ENCODE data around the gene CCR9.

The CCR9 gene

GRCh38 chr3:45858809-45859543 lies 27.4 kb upstream of the CCR9 start:
- Histone ChIP-seq H3K27me3 (ENCODE audit: control insufficient read depth, insufficient read depth, low read length) (peaks cover 17% of the 10 kb centered on the region; the same call in 1 of the 2 replicates), H3K36me3 (ENCODE audit: control insufficient read depth, insufficient read depth, low read length) (no peaks in the 10 kb centered on the region), H3K4me3 (ENCODE audit: low read depth, low read length) (no peak overlapping the region), H3K9ac (ENCODE audit: low read length) (no peak overlapping the region), H3K9me3 (ENCODE audit: control insufficient read depth, insufficient read depth, low read depth, low read length) (peaks cover 5% of the 10 kb centered on the region; the same call in 1 of the 2 replicates), H3K4me1 (ENCODE audit: control insufficient read depth, insufficient read depth, low read length) (no peaks in the 10 kb centered on the region), H3K27ac (ENCODE audit: low read depth, low read length) (no peak overlapping the region)

- Histone ChIP-seq H3K9me3 (ENCODE audit: control insufficient read depth, insufficient read depth, low read depth, low read length) (peaks cover 5% of the 10 kb centered on the region; the same call in 1 of the 2 replicates), H3K4me3 (ENCODE audit: low read depth, low read length) (no peak overlapping the region), H3K27ac (ENCODE audit: low read depth, low read length) (no peak overlapping the region), H3K36me3 (ENCODE audit: control insufficient read depth, insufficient read depth, low read length) (no peaks in the 10 kb centered on the region), H3K27me3 (ENCODE audit: control insufficient read depth, insufficient read depth, low read length) (peaks cover 18% of the 10 kb centered on the region; the same call in 1 of the 2 replicates), H3K4me1 (ENCODE audit: control insufficient read depth, insufficient read depth, low read length) (no peaks in the 10 kb centered on the region), H3K9ac (ENCODE audit: low read length) (no peak overlapping the region)
These were observed 25.9 kb upstream of the CCR9 start for GRCh38 chr3:45860481-45860880.

- H3K36me3 ChIP-seq (ENCODE audit: control insufficient read depth, insufficient read depth, low read length): no peaks in the 10 kb centered on the region
- H3K4me1 ChIP-seq (ENCODE audit: control insufficient read depth, insufficient read depth, low read length): no peaks in the 10 kb centered on the region
- peaks cover 5% of the 10 kb centered on the region; the same call in 1 of the 2 replicates for H3K9me3 ChIP-seq (ENCODE audit: control insufficient read depth, insufficient read depth, low read depth, low read length)
- H3K27me3 ChIP-seq (ENCODE audit: control insufficient read depth, insufficient read depth, low read length): peaks cover 21% of the 10 kb centered on the region; the same call in 1 of the 2 replicates
- H3K9ac ChIP-seq (ENCODE audit: low read length): no peak overlapping the region
- H3K27ac ChIP-seq (ENCODE audit: low read depth, low read length): no peak overlapping the region
- H3K4me3 ChIP-seq (ENCODE audit: low read depth, low read length): no peak overlapping the region
These were observed 25.2 kb upstream of the CCR9 start for GRCh38 chr3:45861043-45861719.

GRCh38 chr3:45864760-45865519 lies 21.4 kb upstream of the CCR9 start:
- H3K9me3 ChIP-seq (ENCODE audit: control insufficient read depth, insufficient read depth, low read depth, low read length): peaks cover 5% of the 10 kb centered on the region; the same call in 1 of the 2 replicates
- no peaks in the 10 kb centered on the region for H3K36me3 ChIP-seq (ENCODE audit: control insufficient read depth, insufficient read depth, low read length)
- H3K9ac ChIP-seq (ENCODE audit: low read length): no peak overlapping the region
- H3K27ac ChIP-seq (ENCODE audit: low read depth, low read length): no peak overlapping the region
- no peaks in the 10 kb centered on the region for H3K4me1 ChIP-seq (ENCODE audit: control insufficient read depth, insufficient read depth, low read length)
- peaks cover 21% of the 10 kb centered on the region; the same call in 1 of the 2 replicates for H3K27me3 ChIP-seq (ENCODE audit: control insufficient read depth, insufficient read depth, low read length)
- H3K4me3 ChIP-seq (ENCODE audit: low read depth, low read length): no peak overlapping the region

GRCh38 chr3:45865563-45865962 lies 20.8 kb upstream of the CCR9 start:
- Histone ChIP-seq H3K27me3 (ENCODE audit: control insufficient read depth, insufficient read depth, low read length) (peaks cover 21% of the 10 kb centered on the region; the same call in 1 of the 2 replicates), H3K4me3 (ENCODE audit: low read depth, low read length) (no peak overlapping the region), H3K9ac (ENCODE audit: low read length) (no peak overlapping the region), H3K9me3 (ENCODE audit: control insufficient read depth, insufficient read depth, low read depth, low read length) (peaks cover 5% of the 10 kb centered on the region; the same call in 1 of the 2 replicates), H3K27ac (ENCODE audit: low read depth, low read length) (no peak overlapping the region), H3K36me3 (ENCODE audit: control insufficient read depth, insufficient read depth, low read length) (no peaks in the 10 kb centered on the region), H3K4me1 (ENCODE audit: control insufficient read depth, insufficient read depth, low read length) (no peaks in the 10 kb centered on the region)

GRCh38 chr3:45868213-45868612 lies 18.1 kb upstream of the CCR9 start:
- H3K9me3 ChIP-seq (ENCODE audit: control insufficient read depth, insufficient read depth, low read depth, low read length): peaks cover 5% of the 10 kb centered on the region; the same call in 1 of the 2 replicates
- H3K4me3 ChIP-seq (ENCODE audit: low read depth, low read length): no peak overlapping the region
- no peak overlapping the region for H3K9ac ChIP-seq (ENCODE audit: low read length)
- H3K27ac ChIP-seq (ENCODE audit: low read depth, low read length): no peak overlapping the region
- H3K4me1 ChIP-seq (ENCODE audit: control insufficient read depth, insufficient read depth, low read length): peaks cover 4% of the 10 kb centered on the region; the same call in 1 of the 2 replicates
- no peaks in the 10 kb centered on the region for H3K36me3 ChIP-seq (ENCODE audit: control insufficient read depth, insufficient read depth, low read length)
- peaks cover 12% of the 10 kb centered on the region; the same call in 1 of the 2 replicates for H3K27me3 ChIP-seq (ENCODE audit: control insufficient read depth, insufficient read depth, low read length)

- no peak overlapping the region for H3K9ac ChIP-seq (ENCODE audit: low read length)
- no peaks in the 10 kb centered on the region for H3K36me3 ChIP-seq (ENCODE audit: control insufficient read depth, insufficient read depth, low read length)
- H3K9me3 ChIP-seq (ENCODE audit: control insufficient read depth, insufficient read depth, low read depth, low read length): peaks cover under 1% of the 10 kb centered on the region; the same call in 1 of the 2 replicates
- peaks cover 4% of the 10 kb centered on the region; the same call in 1 of the 2 replicates for H3K4me1 ChIP-seq (ENCODE audit: control insufficient read depth, insufficient read depth, low read length)
- H3K27ac ChIP-seq (ENCODE audit: low read depth, low read length): no peak overlapping the region
- H3K27me3 ChIP-seq (ENCODE audit: control insufficient read depth, insufficient read depth, low read length): peaks cover 10% of the 10 kb centered on the region; the same call in 1 of the 2 replicates
- no peak overlapping the region for H3K4me3 ChIP-seq (ENCODE audit: low read depth, low read length)
These were observed 17.7 kb upstream of the CCR9 start for GRCh38 chr3:45868650-45869049.

- Histone ChIP-seq H3K4me3 (ENCODE audit: low read depth, low read length) (no peak overlapping the region), H3K27me3 (ENCODE audit: control insufficient read depth, insufficient read depth, low read length) (peaks cover 10% of the 10 kb centered on the region; the same call in 1 of the 2 replicates)
These were observed 16.7 kb upstream of the CCR9 start for GRCh38 chr3:45869638-45870037.

GRCh38 chr3:45870099-45870498 lies 16.2 kb upstream of the CCR9 start:
- Histone ChIP-seq H3K27me3 (ENCODE audit: control insufficient read depth, insufficient read depth, low read length) (peaks cover 5% of the 10 kb centered on the region; the same call in 1 of the 2 replicates), H3K4me3 (ENCODE audit: low read depth, low read length) (no peak overlapping the region), H3K27ac (ENCODE audit: low read depth, low read length) (no peak overlapping the region), H3K4me1 (ENCODE audit: control insufficient read depth, insufficient read depth, low read length) (peaks cover 4% of the 10 kb centered on the region; the same call in 1 of the 2 replicates), H3K9me3 (ENCODE audit: control insufficient read depth, insufficient read depth, low read depth, low read length) (no peaks in the 10 kb centered on the region), H3K9ac (ENCODE audit: low read length) (no peak overlapping the region), H3K36me3 (ENCODE audit: control insufficient read depth, insufficient read depth, low read length) (no peaks in the 10 kb centered on the region)

More at GRCh38 chr3:45869638-45870037, 16.7 kb upstream of the CCR9 start:
- peaks cover 4% of the 10 kb centered on the region; the same call in 1 of the 2 replicates for H3K4me1 ChIP-seq (ENCODE audit: control insufficient read depth, insufficient read depth, low read length)
- H3K36me3 ChIP-seq (ENCODE audit: control insufficient read depth, insufficient read depth, low read length): no peaks in the 10 kb centered on the region
- no peak overlapping the region for H3K27ac ChIP-seq (ENCODE audit: low read depth, low read length)
- no peaks in the 10 kb centered on the region for H3K9me3 ChIP-seq (ENCODE audit: control insufficient read depth, insufficient read depth, low read depth, low read length)
- no peak overlapping the region for H3K9ac ChIP-seq (ENCODE audit: low read length)

GRCh38 chr3:45871780-45872179 lies 14.6 kb upstream of the CCR9 start:
- Histone ChIP-seq H3K27ac (ENCODE audit: low read depth, low read length) (no peak overlapping the region), H3K4me3 (ENCODE audit: low read depth, low read length) (no peak overlapping the region), H3K36me3 (ENCODE audit: control insufficient read depth, insufficient read depth, low read length) (no peaks in the 10 kb centered on the region), H3K27me3 (ENCODE audit: control insufficient read depth, insufficient read depth, low read length) (peaks cover 9% of the 10 kb centered on the region; the same call in 1 of the 2 replicates), H3K4me1 (ENCODE audit: control insufficient read depth, insufficient read depth, low read length) (peaks cover 4% of the 10 kb centered on the region; the same call in 1 of the 2 replicates), H3K9ac (ENCODE audit: low read length) (no peak overlapping the region), H3K9me3 (ENCODE audit: control insufficient read depth, insufficient read depth, low read depth, low read length) (no peaks in the 10 kb centered on the region)

Data from HUES6 (cell line).